Choroid plexus epithelial cell (primary cell): Measurements from ENCODE around the gene LRP11.

ENCODE experiments used
- DNase-seq: peaks from one replicate; pipeline ENCODE4 v3.0.0-alpha.2; 2010; ENCODE audit warnings: low read depth
- H3K4me3 ChIP-seq: 2 replicates; pipeline ENCODE4 v1.5.1; 2011; ENCODE audit warnings: low read depth, mild to moderate bottlenecking, control low read depth, low read length, moderate library complexity
- TF ChIP-seq, protein P1 (sequence below): conservative IDR thresholded peaks from 2 replicates; pipeline ENCODE4 v1.5.1; 2011; ENCODE audit warnings: low read depth, mild to moderate bottlenecking, control low read depth, inconsistent platforms, low read length, moderate library complexity

LRP11 gene

DNA sequence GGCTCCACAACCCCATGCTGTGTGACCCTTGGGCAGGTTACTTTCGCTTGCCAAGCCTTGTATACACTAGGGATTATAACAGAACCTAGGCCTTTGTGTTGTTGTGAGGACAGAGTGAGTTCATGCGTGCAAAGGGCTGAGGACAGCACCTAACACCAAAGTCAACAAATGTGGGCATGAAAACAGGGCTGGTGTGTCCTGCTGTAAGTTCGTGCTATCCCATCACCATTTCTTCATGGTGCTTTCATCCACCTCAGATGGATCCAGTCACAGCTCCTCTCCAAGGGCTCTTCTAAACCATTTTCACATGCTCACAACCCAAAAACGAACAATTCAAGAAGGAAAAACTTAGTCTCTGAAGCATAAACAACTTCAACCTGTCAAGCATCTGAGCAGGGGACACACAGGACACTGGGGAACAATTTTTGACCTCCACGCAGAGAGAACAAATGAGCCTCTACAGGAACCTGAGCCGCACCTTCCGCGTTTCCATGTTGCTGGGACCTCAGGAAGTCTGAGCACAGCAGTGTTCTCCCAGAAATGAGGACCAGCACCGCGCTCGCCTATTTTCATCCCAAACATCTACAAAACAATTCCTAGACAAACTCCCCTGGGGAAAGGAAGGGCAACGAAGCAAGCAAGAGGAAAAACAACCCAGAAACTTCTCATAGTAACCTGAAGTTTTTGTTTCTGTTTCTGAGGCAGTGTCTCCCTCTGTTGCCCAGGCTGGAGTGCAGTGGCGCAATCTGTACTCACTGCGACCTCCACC is 3.1 kb downstream of the LRP11 start:
- peak overlapping the region; percentile 23 for H3K4me3 ChIP-seq
- DNase-seq = peak; percentile 76
- TF ChIP-seq, protein P1, sequence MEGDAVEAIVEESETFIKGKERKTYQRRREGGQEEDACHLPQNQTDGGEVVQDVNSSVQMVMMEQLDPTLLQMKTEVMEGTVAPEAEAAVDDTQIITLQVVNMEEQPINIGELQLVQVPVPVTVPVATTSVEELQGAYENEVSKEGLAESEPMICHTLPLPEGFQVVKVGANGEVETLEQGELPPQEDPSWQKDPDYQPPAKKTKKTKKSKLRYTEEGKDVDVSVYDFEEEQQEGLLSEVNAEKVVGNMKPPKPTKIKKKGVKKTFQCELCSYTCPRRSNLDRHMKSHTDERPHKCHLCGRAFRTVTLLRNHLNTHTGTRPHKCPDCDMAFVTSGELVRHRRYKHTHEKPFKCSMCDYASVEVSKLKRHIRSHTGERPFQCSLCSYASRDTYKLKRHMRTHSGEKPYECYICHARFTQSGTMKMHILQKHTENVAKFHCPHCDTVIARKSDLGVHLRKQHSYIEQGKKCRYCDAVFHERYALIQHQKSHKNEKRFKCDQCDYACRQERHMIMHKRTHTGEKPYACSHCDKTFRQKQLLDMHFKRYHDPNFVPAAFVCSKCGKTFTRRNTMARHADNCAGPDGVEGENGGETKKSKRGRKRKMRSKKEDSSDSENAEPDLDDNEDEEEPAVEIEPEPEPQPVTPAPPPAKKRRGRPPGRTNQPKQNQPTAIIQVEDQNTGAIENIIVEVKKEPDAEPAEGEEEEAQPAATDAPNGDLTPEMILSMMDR = peak; percentile 53

DNA sequence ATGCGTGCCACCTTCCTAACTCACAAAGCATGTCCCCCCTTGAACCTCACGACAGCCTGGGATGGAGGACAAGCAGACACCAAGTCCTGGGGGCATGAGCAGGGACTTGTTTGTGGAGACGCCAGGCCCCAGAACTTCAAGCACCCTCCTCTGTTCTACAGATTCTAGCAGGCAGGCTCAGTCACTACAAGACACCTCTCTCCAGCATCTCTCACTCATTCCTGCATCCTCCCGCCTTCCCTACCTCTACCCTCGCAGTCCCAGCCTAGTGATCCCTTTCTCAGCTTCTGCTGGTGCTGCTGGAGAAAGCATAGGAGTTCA is 3.7 kb downstream of the LRP11 start:
- DNase-seq = no peak
- no peak overlapping the region for H3K4me3 ChIP-seq
- TF ChIP-seq, protein P1 = no peak

DNA sequence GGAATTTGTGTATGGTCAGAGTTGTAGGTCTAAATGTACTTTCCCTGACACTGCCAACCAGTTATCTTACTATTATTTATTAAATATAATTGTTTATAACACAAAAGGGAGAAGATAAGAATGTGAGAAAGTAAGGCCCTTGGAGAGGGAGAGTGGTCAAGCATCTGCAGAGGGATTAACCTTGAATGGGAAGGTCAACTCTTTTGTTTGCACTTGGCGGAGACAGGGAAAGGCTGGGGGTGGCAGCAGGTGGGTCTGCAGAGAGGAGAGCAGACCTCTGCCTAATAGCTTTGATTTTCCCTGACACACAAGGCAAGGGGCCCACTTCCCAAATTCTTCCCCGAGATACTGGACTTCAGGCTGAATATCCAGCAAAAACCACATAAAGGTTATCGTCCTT is 4.2 kb downstream of the LRP11 start:
- TF ChIP-seq, protein P1 = no peak
- no peak for DNase-seq
- no peak overlapping the region for H3K4me3 ChIP-seq

DNA sequence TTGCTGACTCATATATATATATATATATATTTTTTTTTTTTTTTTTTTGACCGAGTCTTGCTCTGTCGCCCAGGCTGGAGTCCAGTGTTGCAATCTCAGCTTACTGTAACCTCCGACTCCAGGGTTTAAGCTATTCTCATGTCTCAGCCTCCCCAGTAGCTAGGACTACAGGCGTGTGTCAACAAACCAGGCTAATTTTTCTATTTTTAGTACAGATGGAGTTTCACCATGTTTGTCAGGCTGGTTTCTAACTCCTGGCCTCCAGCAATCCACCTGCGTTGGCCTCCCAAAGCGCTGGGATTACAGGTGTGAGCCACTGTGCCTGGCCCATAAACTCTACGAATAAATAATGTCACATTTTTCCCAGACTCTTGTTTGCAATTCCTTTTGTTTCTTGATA is 4.8 kb downstream of the LRP11 start:
- TF ChIP-seq, protein P1 = no peak
- DNase-seq = peak; percentile 94
- H3K4me3 ChIP-seq = no peak overlapping the region

DNA sequence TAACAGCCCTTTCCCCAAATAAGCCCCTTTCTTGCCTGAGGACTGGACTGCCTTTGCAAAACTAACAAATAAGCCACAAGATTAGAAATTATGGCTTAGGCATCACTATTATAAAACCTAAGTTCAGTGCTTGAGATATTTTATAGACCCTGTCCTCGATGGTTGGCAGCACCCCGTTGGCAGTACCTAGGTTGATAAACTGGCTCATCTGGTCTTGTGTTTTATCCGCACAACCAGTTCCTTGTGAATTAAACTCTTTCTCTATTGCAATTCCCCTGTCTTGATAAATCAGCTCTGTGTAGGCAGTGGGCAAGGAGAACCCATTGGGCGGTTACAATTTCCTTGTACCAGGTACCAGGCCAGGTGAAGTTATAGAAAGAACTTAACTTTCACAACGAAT is 6.6 kb downstream of the LRP11 start:
- no peak overlapping the region for H3K4me3 ChIP-seq
- TF ChIP-seq, protein P1 = no peak
- no peak for DNase-seq

DNA sequence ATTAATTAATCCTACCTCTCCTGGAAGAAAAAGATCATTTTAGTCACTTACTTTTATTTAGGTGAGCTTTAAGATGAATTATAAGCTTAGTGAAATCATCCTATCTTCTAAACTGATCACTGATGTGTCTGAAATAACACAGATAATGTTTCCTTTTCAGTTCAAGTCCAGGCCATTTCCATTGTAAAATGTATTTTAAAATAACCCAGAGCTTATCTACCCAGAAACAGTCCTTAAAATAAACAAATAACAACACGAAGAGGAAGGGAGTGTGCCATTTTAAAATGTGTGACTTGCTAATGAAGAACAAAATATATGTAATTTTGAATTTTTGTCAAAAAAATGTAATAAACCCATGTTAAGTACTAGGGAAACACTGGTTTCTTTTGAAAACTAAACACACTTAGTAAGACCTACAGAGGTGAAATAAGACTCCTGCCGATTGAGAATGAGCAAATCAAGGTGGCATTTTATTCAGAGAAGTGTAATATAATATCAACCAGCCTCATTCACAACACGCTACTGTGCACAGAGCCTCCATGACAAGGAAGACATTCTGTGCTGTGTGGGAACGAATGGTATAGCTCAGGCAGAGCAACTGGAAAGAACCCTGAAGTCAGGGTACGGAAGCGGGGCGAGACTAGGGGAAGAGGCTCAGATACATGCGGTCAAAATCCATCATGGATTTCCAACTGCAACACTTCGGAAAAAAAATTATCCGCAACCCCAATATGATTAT is 7.7 kb downstream of the LRP11 start:
- peak; percentile 38 for DNase-seq
- H3K4me3 ChIP-seq = peak overlapping the region; percentile 25
- TF ChIP-seq, protein P1 = no peak
